T-cell (primary cell): ENCODE data around the gene BICDL2. TPM values are rescaled to one million over a fixed set of nuclear protein-coding genes. Genes with fewer than 3 reads are reported as not detected.

Experiments used
- ATAC-seq, 4 experiments: fragments of 200-7000 bp in 3 of 4; fragments of 150-1000 bp in 1 of 4; cut with Tn5 transposase; replicated peaks in 1 of 4; 1 replicate in 3 of 4; 2 replicates in 1 of 4; pipeline ENCODE4 v1.10.0; 2021; ENCODE audit warnings: moderate library complexity in 3 of 4, mild to moderate bottlenecking in 2 of 4, moderate number of reproducible peaks in 1 of 4
- CTCF ChIA-PET, 2 donors: fragments of 300-600 bp; sonication (Branson Sonifier 250); formaldehyde crosslinking; loops; one replicate each; lab custom pipeline; 2022; ENCODE audit warnings: antibody characterized with exemption in 2 of 2; lab: Charles Lee
- POLR2A ChIA-PET, 2 donors: fragments of 300-600 bp; sonication (Branson Sonifier 250); formaldehyde crosslinking; loops; one replicate each; lab custom pipeline; 2022; ENCODE audit warnings: antibody characterized with exemption in 2 of 2; lab: Charles Lee
- DNase-seq, 35 experiments: peaks; one replicate each; pipeline versions ENCODE4 v3.0.0 to v3.0.0-alpha.2; 2013 to 2023
- H3K27ac ChIP-seq: one replicate; pipeline ENCODE4 v1.5.1; 2013; ENCODE audit warnings: low read length
- H3K27me3 ChIP-seq, 2 experiments: replicated peaks in 1 of 2; 1 replicate in 1 of 2; 2 replicates in 1 of 2; pipeline versions ENCODE4 v1.6.1 to v1.7.0; 2013; ENCODE audit warnings: low read length in 1 of 2, mixed read lengths in 1 of 2; ENCODE audit not compliant: control insufficient read depth in 2 of 2, insufficient read depth in 2 of 2; ENCODE audit errors: extremely low read depth in 1 of 2
- H3K36me3 ChIP-seq, 2 donors: 1 replicate in 1 of 2; 2 replicates in 1 of 2; pipeline versions ENCODE4 v1.6.1 to v1.7.0; 2013; ENCODE audit warnings: low read length in 1 of 2; ENCODE audit not compliant: control insufficient read depth in 2 of 2, insufficient read depth in 1 of 2; ENCODE audit errors: extremely low read depth in 1 of 2
- H3K4me1 ChIP-seq, 2 experiments: 1 replicate in 1 of 2; 2 replicates in 1 of 2; pipeline versions ENCODE4 v1.6.1 to v1.7.0; 2013; ENCODE audit warnings: low read length in 2 of 2, mixed read lengths in 1 of 2; ENCODE audit not compliant: insufficient read depth in 2 of 2, control insufficient read depth in 1 of 2; ENCODE audit errors: extremely low read depth in 1 of 2
- H3K4me3 ChIP-seq, 2 donors: 1 replicate in 1 of 2; 2 replicates in 1 of 2; pipeline versions ENCODE4 v1.5.1 to v1.7.0; 2013; ENCODE audit warnings: mild to moderate bottlenecking in 2 of 2, low read length in 1 of 2, moderate library complexity in 1 of 2; ENCODE audit not compliant: control insufficient read depth in 1 of 2; ENCODE audit errors: extremely low read depth in 1 of 2
- H3K9me3 ChIP-seq: 2 replicates; pipeline ENCODE4 v1.7.0; 2013
- H3K27ac Mint-ChIP-seq, 2 donors: one replicate each; pipeline ENCODE4 v1.8.0; 2020 to 2021; ENCODE audit warnings: mild to moderate bottlenecking in 2 of 2, mixed read lengths in 2 of 2
- H3K27me3 Mint-ChIP-seq, 2 donors: one replicate each; pipeline ENCODE4 v1.8.0; 2021 to 2022; ENCODE audit warnings: mixed read lengths in 2 of 2
- H3K36me3 Mint-ChIP-seq: one replicate; pipeline ENCODE4 v1.8.0; 2021; ENCODE audit warnings: mixed read lengths
- H3K4me1 Mint-ChIP-seq, 3 donors: one replicate each; pipeline ENCODE4 v1.8.0; 2020 to 2022; ENCODE audit warnings: mixed read lengths in 3 of 3, mild to moderate bottlenecking in 1 of 3
- H3K4me3 Mint-ChIP-seq, 3 donors: one replicate each; pipeline ENCODE4 v1.8.0; 2020 to 2022; ENCODE audit warnings: mild to moderate bottlenecking in 3 of 3, mixed read lengths in 3 of 3, moderate library complexity in 3 of 3
- H3K9me3 Mint-ChIP-seq, 3 donors: one replicate each; pipeline ENCODE4 v1.8.0; 2020 to 2022; ENCODE audit warnings: mixed read lengths in 3 of 3
- WGBS: methylation state at CpG from one replicate; pipeline ENCODE4 v1.1.5; 2013; ENCODE audit warnings: missing lambda C conversion rate; ENCODE audit not compliant: insufficient coverage; 5-methylcytosine and 5-hydroxymethylcytosine counted together
- total RNA-seq, 35 experiments: library from RNA in 6 of 35; stranded (reverse) in 6 of 35; fragments of 120-200 nt in 1 of 35; gene quantifications; one replicate each; pipeline versions ENCODE4 v1.2.1 to v1.2.4 and lab custom pipeline; 2013 to 2026

BICDL2 gene
- total RNA-seq, 5 donors from 2014 or later (not counting 1 experiment from before 2014, with no cell fraction given), result 0.13 to 0.16 (median 0.15) TPM; not detected in 2

DNA sequence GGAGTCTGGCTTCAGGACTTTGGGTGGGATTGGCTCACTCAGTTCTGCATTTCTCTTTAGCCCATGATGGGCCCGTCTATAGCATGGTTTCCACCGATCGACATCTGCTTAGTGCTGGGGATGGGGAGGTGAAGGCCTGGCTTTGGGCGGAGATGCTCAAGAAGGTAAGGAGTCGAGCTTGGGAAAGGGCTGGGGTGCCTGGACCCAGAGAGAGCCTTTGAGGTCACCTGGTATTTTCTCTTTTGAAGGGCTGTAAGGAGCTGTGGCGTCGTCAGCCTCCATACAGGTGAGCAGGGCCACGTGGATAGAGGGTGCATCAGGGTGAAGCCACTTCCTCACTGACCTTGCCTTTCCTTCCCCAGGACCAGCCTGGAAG lies 10.8 kb downstream of the BICDL2 start:
- Histone ChIP-seq H3K27me3 (peaks cover 3 to 25% of the 10 kb centered on the region in 2 experiments), H3K9me3 (no peaks in the 10 kb centered on the region), H3K27ac (no peak overlapping the region), H3K36me3 (peaks cover 15 to 26% of the 10 kb centered on the region in 2 donors), H3K4me3 (no peak overlapping the region), H3K4me1 (peaks cover 17 to 73% of the 10 kb centered on the region in 2 experiments)
- no peaks in the 10 kb centered on the region for H3K9me3 Mint-ChIP-seq
- H3K27ac Mint-ChIP-seq, result no peak overlapping the region
- peaks cover 12% of the 10 kb centered on the region for H3K36me3 Mint-ChIP-seq
- whole genome bisulfite sequencing, result 96% methylated on average over 6 of the region's 8 CpGs
- peak overlapping the region in 1 of 3 donors; percentile 24 for H3K4me3 Mint-ChIP-seq
- peaks cover 49 to 59% (median 56%) of the 10 kb centered on the region in 3 donors for H3K4me1 Mint-ChIP-seq
- CTCF ChIA-PET, result no interaction called here
- H3K27me3 Mint-ChIP-seq, result peaks cover 12 to 15% of the 10 kb centered on the region in 2 donors
- ATAC-seq, result no peak
- POLR2A ChIA-PET, result no interaction called here
- DNase-seq, result no peak

GRCh38 chr16:3025032-3026002 lies 11.4 kb downstream of the BICDL2 start:
- no peak overlapping the region for H3K27ac ChIP-seq

DNA sequence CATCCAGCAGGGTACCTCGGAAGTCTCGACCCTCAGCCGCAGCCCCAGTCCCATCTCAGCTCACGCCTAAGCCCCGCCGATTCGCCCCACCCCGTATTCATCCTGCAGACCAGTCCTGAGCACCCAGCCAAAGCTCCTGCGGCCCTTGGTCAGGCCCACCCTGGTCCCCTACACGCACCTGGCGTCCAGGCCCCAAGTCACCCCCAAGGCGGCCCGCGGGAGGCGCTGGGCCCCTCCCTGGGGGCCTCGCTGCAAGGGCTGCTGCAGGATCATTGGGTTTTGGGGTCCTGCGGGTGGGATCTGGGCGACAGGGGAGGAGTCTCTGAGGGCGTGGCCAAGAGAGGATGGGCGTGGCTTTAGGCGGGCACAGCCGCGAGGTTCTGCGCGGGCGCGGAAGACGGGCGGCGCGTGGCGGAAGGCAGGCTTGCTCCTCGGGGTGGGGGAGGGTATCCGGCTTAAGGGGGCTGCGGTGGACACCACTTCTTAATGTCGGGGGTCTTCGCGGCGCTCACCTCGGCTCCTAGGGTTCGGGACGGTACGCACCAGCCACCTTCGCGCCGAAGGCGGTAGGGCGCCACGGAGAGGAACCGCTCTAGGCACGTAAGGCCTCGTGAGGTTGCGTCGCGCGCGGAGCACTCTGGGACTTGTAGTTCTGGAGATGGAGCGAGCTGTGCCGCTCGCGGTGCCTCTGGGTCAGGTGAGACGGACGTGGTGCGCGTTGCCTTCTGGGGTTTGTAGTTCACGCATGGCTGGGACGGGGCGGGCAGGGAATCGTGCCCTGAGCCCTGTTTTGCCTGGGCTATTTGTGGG lies 12.9 kb downstream of the BICDL2 start, which contains the start of the genes HCFC1R1 and THOC6:
HCFC1R1 (minus strand) TSS at position 274 of the 810 bp plus-strand sequence; CDS start at position 273, 1 bp downstream.
THOC6 (plus strand) TSS at position 367 of the 810 bp plus-strand sequence; CDS start at position 659, 292 bp downstream.
- Mint-ChIP-seq H3K4me1 (peaks cover 46 to 55% (median 48%) of the 10 kb centered on the region in 3 donors), H3K9me3 (no peaks in the 10 kb centered on the region), H3K36me3 (peaks cover 12% of the 10 kb centered on the region), H3K4me3 (peak within 1 kb of the TSS; percentile 80 to 91 (median 90)), H3K27me3 (peaks cover 2 to 3% of the 10 kb centered on the region in 2 donors), H3K27ac (peak within 1 kb of the TSS; percentile 96 to 99)
- ATAC-seq, result peak; percentile 78 to 83 (median 82)
- H3K4me1 ChIP-seq, result peaks cover 21 to 76% of the 10 kb centered on the region in 2 experiments
- H3K27me3 ChIP-seq, result peaks cover 0 to 5% of the 10 kb centered on the region in 2 experiments
- peak; percentile 90 to 98 (median 96) for DNase-seq
- ChIA-PET CTCF (interaction anchor here in 1 of 2 donors (0.5 to 1.0 kb wide), 4 partner anchors 20 to 148 kb away, joined by 3 to 7 read pairs (median 4); no protein-coding TSS in a partner anchor), POLR2A (interaction anchor here in 1 of 2 donors (0.5 to 0.6 kb wide), 2 partner anchors 220 to 1039 kb away, joined by 3 read pairs; no protein-coding TSS in a partner anchor)
- no peaks in the 10 kb centered on the region for H3K9me3 ChIP-seq
- whole genome bisulfite sequencing, result 2% methylated on average over 56 of the region's 69 CpGs
- peaks cover 15 to 26% of the 10 kb centered on the region in 2 donors for H3K36me3 ChIP-seq
- peak within 1 kb of the TSS; percentile 85 for H3K27ac ChIP-seq
- peak within 1 kb of the TSS; percentile 72 to 76 for H3K4me3 ChIP-seq

More at GRCh38 chr16:3025032-3026002, 11.4 kb downstream of the BICDL2 start:
- Mint-ChIP-seq H3K9me3 (no peaks in the 10 kb centered on the region), H3K4me3 (no peak overlapping the region), H3K36me3 (peaks cover 12% of the 10 kb centered on the region), H3K4me1 (peaks cover 53 to 59% (median 56%) of the 10 kb centered on the region in 3 donors), H3K27me3 (peaks cover 11 to 12% of the 10 kb centered on the region in 2 donors), H3K27ac (no peak overlapping the region)
- DNase-seq (no peak), ATAC-seq (no peak)
- Histone ChIP-seq H3K36me3 (peaks cover 15 to 26% of the 10 kb centered on the region in 2 donors), H3K27me3 (peaks cover 3 to 19% of the 10 kb centered on the region in 2 experiments), H3K9me3 (no peaks in the 10 kb centered on the region), H3K4me3 (no peak overlapping the region), H3K4me1 (peaks cover 22 to 78% of the 10 kb centered on the region in 2 experiments)
- ChIA-PET POLR2A (interaction anchor here in 1 of 2 donors (0.6 kb wide), 1 partner anchor 1903 kb away, joined by 8 read pairs; no protein-coding TSS in a partner anchor), CTCF (interaction anchor here (0.6 to 0.7 kb wide), 3 partner anchors 36 to 159 kb away, joined by 6 to 7 read pairs (median 7); no protein-coding TSS in a partner anchor)
- WGBS, result 98% methylated on average over 14 of the region's 18 CpGs

DNA sequence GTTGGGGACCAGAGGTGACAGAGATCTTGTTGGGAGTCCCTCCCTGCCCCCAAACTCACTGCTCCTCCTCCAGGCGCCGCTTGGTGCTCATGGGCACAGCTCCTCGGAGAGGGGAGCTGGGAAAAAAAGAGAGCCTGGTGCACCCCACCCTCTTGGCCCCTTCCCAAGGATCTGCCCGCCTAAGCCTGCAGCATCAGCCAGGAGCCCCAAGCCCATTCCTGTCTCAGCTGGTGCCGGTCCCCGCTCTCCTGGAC lies 13.4 kb downstream of the BICDL2 start:
- H3K4me3 Mint-ChIP-seq, result peak overlapping the region; percentile 80 to 91 (median 90)
- peak overlapping the region; percentile 89 to 99 for H3K27ac Mint-ChIP-seq
- Histone ChIP-seq H3K27ac (peak overlapping the region; percentile 85), H3K4me1 (peaks cover 21 to 76% of the 10 kb centered on the region in 2 experiments), H3K4me3 (peak overlapping the region; percentile 72 to 76), H3K36me3 (peaks cover 15 to 26% of the 10 kb centered on the region in 2 donors), H3K27me3 (peaks cover 0 to 5% of the 10 kb centered on the region in 2 experiments), H3K9me3 (no peaks in the 10 kb centered on the region)
- peak in 1 of 4 experiments; percentile 0 for ATAC-seq
- peaks cover 44 to 56% (median 47%) of the 10 kb centered on the region in 3 donors for H3K4me1 Mint-ChIP-seq
- peaks cover 0 to 2% of the 10 kb centered on the region in 2 donors for H3K27me3 Mint-ChIP-seq
- peak in 4 of 35 experiments; percentile 20 to 44 (median 34) for DNase-seq
- ChIA-PET CTCF (interaction anchor here in 1 of 2 donors (1.0 to 1.2 kb wide), 2 partner anchors 8 to 73 kb away, joined by 3 to 4 read pairs; no protein-coding TSS in a partner anchor), POLR2A (interaction anchor here in 1 of 2 donors (0.5 kb wide), 1 partner anchor 1040 kb away, joined by 3 read pairs; no protein-coding TSS in a partner anchor)
- peaks cover 12% of the 10 kb centered on the region for H3K36me3 Mint-ChIP-seq
- 54% methylated on average over 5 of the region's 6 CpGs for WGBS
- H3K9me3 Mint-ChIP-seq, result no peaks in the 10 kb centered on the region

- peaks cover 12% of the 10 kb centered on the region for H3K36me3 Mint-ChIP-seq
- H3K27me3 Mint-ChIP-seq, result peaks cover 0 to 2% of the 10 kb centered on the region in 2 donors
- Histone ChIP-seq H3K36me3 (peaks cover 15 to 26% of the 10 kb centered on the region in 2 donors), H3K27me3 (peaks cover 0 to 10% of the 10 kb centered on the region in 2 experiments), H3K4me3 (peak overlapping the region; percentile 72 to 76), H3K4me1 (peaks cover 21 to 78% of the 10 kb centered on the region in 2 experiments), H3K27ac (peak overlapping the region; percentile 85), H3K9me3 (no peaks in the 10 kb centered on the region)
- WGBS, result 65% methylated on average over 6 of the region's 8 CpGs
- ATAC-seq (no peak), DNase-seq (peak in 2 of 35 experiments; percentile 31 to 35)
- H3K4me3 Mint-ChIP-seq, result peak overlapping the region; percentile 80 to 91 (median 90)
- POLR2A ChIA-PET, result interaction anchor here in 1 of 2 donors (0.5 kb wide), 1 partner anchor 1040 kb away, joined by 3 read pairs; no protein-coding TSS in a partner anchor
- H3K27ac Mint-ChIP-seq, result peak overlapping the region; percentile 89 to 99
- no peaks in the 10 kb centered on the region for H3K9me3 Mint-ChIP-seq
- CTCF ChIA-PET, result interaction anchor here (0.6 to 1.2 kb wide), 6 partner anchors 9 to 156 kb away, joined by 3 to 11 read pairs (median 4); no protein-coding TSS in a partner anchor
- peaks cover 39 to 57% (median 45%) of the 10 kb centered on the region in 3 donors for H3K4me1 Mint-ChIP-seq
Measured at GRCh38 chr16:3022684-3023414, 13.9 kb downstream of the BICDL2 start.
